DOHH2 (cell line): Measurements from ENCODE around the gene ENTPD1.
"Not testable (repeated sequence)": the region's sequence is repeated elsewhere in the genome, so short reads cannot be mapped to it uniquely, and the experiment has no call there.

Experiments
- H3F3A ChIP-seq: fragments of 200-600 bp; sonication (generic), shearing (Covaris generic); 2 replicates; pipeline ENCODE4 v1.6.0; 2016; ENCODE audit warnings: antibody characterized with exemption, mild to moderate bottlenecking; ENCODE audit not compliant: control insufficient read depth, insufficient read depth
- H3K27ac ChIP-seq: fragments of 200-600 bp; sonication (generic); 2 replicates; pipeline ENCODE4 v1.5.1; 2014; ENCODE audit warnings: low read depth, mild to moderate bottlenecking, low read length, moderate library complexity
- H3K27me3 ChIP-seq: fragments of 200-600 bp; sonication (generic); 2 replicates; pipeline ENCODE4 v1.6.1; 2014; ENCODE audit warnings: mild to moderate bottlenecking, low read length, mixed read lengths; ENCODE audit not compliant: control insufficient read depth
- H3K36me3 ChIP-seq: fragments of 200-600 bp; sonication (generic); 2 replicates; pipeline ENCODE4 v1.6.1; 2014; ENCODE audit warnings: mild to moderate bottlenecking, low read length, moderate library complexity, mixed read lengths; ENCODE audit not compliant: control insufficient read depth
- H3K4me1 ChIP-seq: fragments of 200-600 bp; sonication (generic); 2 replicates; pipeline ENCODE4 v1.6.1; 2014; ENCODE audit warnings: mild to moderate bottlenecking, low read length, mixed read lengths; ENCODE audit not compliant: control insufficient read depth
- H3K4me2 ChIP-seq: fragments of 200-600 bp; sonication (generic); 2 replicates; pipeline ENCODE4 v1.6.0; 2014; ENCODE audit warnings: mild to moderate bottlenecking, low read length, moderate library complexity
- H3K4me3 ChIP-seq: fragments of 200-600 bp; sonication (generic); 2 replicates; pipeline ENCODE4 v1.5.1; 2014; ENCODE audit warnings: mild to moderate bottlenecking, low read length, mixed read lengths
- H3K79me2 ChIP-seq: fragments of 200-600 bp; sonication (generic); 2 replicates; pipeline ENCODE4 v1.6.1; 2014; ENCODE audit warnings: mild to moderate bottlenecking, low read length, mixed read lengths; ENCODE audit not compliant: control insufficient read depth
- H3K9me2 ChIP-seq: fragments of 200-600 bp; sonication (generic); replicated peaks from 2 replicates; pipeline ENCODE4 v1.6.1; 2014; ENCODE audit warnings: mild to moderate bottlenecking, low read length, mixed read lengths; ENCODE audit not compliant: control insufficient read depth
- H3K9me3 ChIP-seq: fragments of 200-600 bp; sonication (generic); 2 replicates; pipeline ENCODE4 v1.6.1; 2014; ENCODE audit warnings: antibody characterized with exemption, low read length, mixed read lengths; ENCODE audit not compliant: control insufficient read depth, insufficient read depth
- H4K20me1 ChIP-seq: fragments of 200-600 bp; sonication (generic); 2 replicates; pipeline ENCODE4 v1.6.0; 2014; ENCODE audit warnings: low read depth, mild to moderate bottlenecking, antibody characterized with exemption, low read length, moderate library complexity; ENCODE audit not compliant: control insufficient read depth, insufficient read depth
- EZH2phosphoT487 ChIP-seq: fragments of 200-600 bp; sonication (generic); IDR thresholded peaks from 2 replicates; pipeline ENCODE4 v1.6.1; 2017; ENCODE audit warnings: borderline replicate concordance, mild to moderate bottlenecking, antibody characterized with exemption, low read length, moderate library complexity, mixed read lengths
- TF ChIP-seq, protein P1 (sequence below): fragments of 200-600 bp; sonication (generic); IDR thresholded peaks from one replicate; pipeline ENCODE4 v1.5.1; 2014; ENCODE audit warnings: antibody characterized with exemption, mild to moderate bottlenecking, low read depth, low read length; ENCODE audit not compliant: poor library complexity, severe bottlenecking

ENTPD1 gene

DNA sequence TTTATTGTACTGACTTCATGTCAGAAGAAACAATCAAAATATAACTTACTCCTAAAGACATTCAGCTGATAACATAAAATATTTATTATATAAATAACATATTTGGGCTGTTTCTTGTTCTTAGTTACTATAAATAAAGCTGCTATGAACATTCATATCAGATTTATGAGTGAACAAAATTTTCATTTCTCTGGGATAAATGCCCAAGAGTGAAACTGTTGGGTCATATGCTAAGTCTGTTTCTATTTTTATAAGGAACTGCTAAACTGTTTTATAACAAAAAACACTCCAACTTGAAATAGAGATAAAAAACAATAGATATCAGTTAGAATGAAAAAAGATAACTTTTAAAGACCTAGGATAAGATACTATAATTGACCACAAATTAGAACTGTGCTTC is 125.4 kb downstream of the ENTPD1 start:
- Histone ChIP-seq H3K4me2 (no peak overlapping the region), H3K36me3 (peaks cover 2% of the 10 kb centered on the region), H4K20me1 (no peaks in the 10 kb centered on the region), H3K79me2 (no peaks in the 10 kb centered on the region), H3K4me1 (peaks cover 6% of the 10 kb centered on the region), H3F3A (peaks cover 2% of the 10 kb centered on the region; the same call in 1 of the 2 replicates), H3K4me3 (no peak overlapping the region), H3K27ac (no peak overlapping the region), H3K27me3 (no peaks in the 10 kb centered on the region), H3K9me2 (no peaks in the 10 kb centered on the region), H3K9me3 (no peaks in the 10 kb centered on the region)
- no peak for TF ChIP-seq EZH2phosphoT487
- TF ChIP-seq, protein P1, sequence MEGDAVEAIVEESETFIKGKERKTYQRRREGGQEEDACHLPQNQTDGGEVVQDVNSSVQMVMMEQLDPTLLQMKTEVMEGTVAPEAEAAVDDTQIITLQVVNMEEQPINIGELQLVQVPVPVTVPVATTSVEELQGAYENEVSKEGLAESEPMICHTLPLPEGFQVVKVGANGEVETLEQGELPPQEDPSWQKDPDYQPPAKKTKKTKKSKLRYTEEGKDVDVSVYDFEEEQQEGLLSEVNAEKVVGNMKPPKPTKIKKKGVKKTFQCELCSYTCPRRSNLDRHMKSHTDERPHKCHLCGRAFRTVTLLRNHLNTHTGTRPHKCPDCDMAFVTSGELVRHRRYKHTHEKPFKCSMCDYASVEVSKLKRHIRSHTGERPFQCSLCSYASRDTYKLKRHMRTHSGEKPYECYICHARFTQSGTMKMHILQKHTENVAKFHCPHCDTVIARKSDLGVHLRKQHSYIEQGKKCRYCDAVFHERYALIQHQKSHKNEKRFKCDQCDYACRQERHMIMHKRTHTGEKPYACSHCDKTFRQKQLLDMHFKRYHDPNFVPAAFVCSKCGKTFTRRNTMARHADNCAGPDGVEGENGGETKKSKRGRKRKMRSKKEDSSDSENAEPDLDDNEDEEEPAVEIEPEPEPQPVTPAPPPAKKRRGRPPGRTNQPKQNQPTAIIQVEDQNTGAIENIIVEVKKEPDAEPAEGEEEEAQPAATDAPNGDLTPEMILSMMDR, result no peak

DNA sequence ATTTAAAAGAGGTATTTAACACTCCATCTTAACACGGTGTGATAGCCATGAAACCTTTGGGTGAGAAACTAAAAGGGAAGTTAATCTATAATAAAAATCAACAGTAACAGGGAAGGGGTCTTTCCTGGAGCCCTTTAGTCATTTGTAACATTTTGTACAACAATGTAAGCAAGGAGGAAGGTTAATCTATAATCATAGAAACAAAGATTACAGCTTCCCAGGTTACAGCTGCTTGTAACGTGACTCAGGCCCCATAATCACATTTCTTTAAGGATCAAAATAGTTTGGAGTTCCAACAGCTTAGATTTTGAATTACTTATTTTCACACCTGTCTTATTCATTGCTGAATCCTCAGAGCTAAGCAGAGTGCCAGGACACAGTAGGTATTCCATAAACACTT is 133.9 kb downstream of the ENTPD1 start:
- Histone ChIP-seq H3K79me2 (no peaks in the 10 kb centered on the region), H4K20me1 (no peaks in the 10 kb centered on the region), H3K4me2 (no peak overlapping the region), H3K9me2 (no peaks in the 10 kb centered on the region), H3F3A (no peaks in the 10 kb centered on the region), H3K27me3 (no peaks in the 10 kb centered on the region), H3K4me1 (no peaks in the 10 kb centered on the region), H3K4me3 (no peak overlapping the region), H3K9me3 (no peaks in the 10 kb centered on the region), H3K36me3 (peaks cover 4% of the 10 kb centered on the region; the same call in 1 of the 2 replicates), H3K27ac (no peak overlapping the region)
- TF ChIP-seq EZH2phosphoT487, result no peak
- TF ChIP-seq, protein P1, result no peak

DNA sequence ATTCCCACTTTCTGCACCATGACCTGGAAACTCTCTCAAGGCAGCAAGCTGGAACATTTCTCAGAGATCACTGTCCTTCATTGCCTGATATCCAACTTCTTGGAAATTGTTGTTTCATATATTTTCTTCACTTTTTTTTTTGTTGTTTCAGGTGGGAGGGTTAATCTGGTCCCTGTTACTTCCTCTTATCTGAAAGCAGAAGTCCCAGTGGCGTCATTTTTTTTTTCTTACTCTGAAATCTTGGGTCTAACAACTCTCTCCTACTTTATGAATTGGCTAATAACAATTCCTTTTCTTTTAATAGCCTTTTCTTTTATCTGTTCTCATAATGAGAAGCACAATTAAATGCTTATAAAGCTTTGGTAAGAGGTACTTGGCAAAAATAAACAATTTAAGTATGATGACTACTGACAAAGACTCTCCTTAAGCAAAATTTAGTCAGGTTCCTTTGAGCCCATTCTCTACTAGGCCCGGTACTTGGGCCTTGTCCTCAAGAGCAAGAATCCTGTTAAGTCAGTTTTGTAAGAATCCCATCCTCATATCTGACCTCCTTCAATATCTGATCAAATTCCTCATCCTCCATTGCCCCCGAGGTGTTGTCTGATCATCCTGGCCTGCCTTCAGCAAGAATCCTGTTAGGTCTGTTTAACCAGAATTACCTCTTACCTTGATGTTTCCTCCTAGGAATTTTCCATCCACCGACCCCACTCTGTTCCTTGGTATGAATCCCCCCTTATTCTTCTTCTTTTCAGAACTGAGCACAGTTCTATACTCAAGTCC is 140.3 kb downstream of the ENTPD1 start:
- no peaks in the 10 kb centered on the region for H3K27me3 ChIP-seq
- H3F3A ChIP-seq, result no peaks in the 10 kb centered on the region
- no peak overlapping the region for H3K4me2 ChIP-seq
- no peaks in the 10 kb centered on the region for H3K9me2 ChIP-seq
- no peak overlapping the region for H3K4me3 ChIP-seq
- peaks cover 33% of the 10 kb centered on the region for H3K36me3 ChIP-seq
- H4K20me1 ChIP-seq, result no peaks in the 10 kb centered on the region
- H3K4me1 ChIP-seq, result peaks cover 10% of the 10 kb centered on the region
- H3K27ac ChIP-seq, result no peak overlapping the region
- H3K9me3 ChIP-seq, result no peaks in the 10 kb centered on the region
- no peaks in the 10 kb centered on the region for H3K79me2 ChIP-seq
- no peak for TF ChIP-seq EZH2phosphoT487
- TF ChIP-seq, protein P1, result no peak

GRCh38 chr10:95905897-95906580 is 150.1 kb downstream of the ENTPD1 start:
- H3K79me2 ChIP-seq, H3K9me3 ChIP-seq, H3K27ac ChIP-seq, H3K4me3 ChIP-seq, H3K9me2 ChIP-seq, H3K27me3 ChIP-seq, H4K20me1 ChIP-seq, H3F3A ChIP-seq, H3K4me2 ChIP-seq: not testable (repeated sequence)
- peaks cover 29% of the 10 kb centered on the region for H3K4me1 ChIP-seq
- H3K36me3 ChIP-seq, result peaks cover 22% of the 10 kb centered on the region
